ENCODE data around the gene SPP2.

- TF ChIP-seq EZH2 (IDR thresholded peaks at IDR 0.05) (no peak), FOXP2 (optimal IDR thresholded peaks at IDR 0.05; ENCODE audit: control extremely low read depth, extremely low read length, insufficient read depth) (no peak)
Observed at GRCh38 chr2:234078129-234078528, 27.6 kb downstream of the SPP2 start.
